HG03039 (cell line): Measurements from ENCODE around the gene MRC2.

Experiments
- ATAC-seq: cut with Tn5 transposase; IDR thresholded peaks from one replicate; pipeline ENCODE4 v1.9.1; 2021; ENCODE audit warnings: mild to moderate bottlenecking, moderate library complexity; ENCODE audit not compliant: unreplicated experiment

Gene MRC2

GRCh38 chr17:62658136-62658920 is 30.9 kb downstream of the MRC2 start:
- ATAC-seq, result no peak

- no peak for ATAC-seq
Observed at GRCh38 chr17:62660629-62661118, 33.2 kb downstream of the MRC2 start.

GRCh38 chr17:62661337-62661736 is 33.9 kb downstream of the MRC2 start:
- no peak for ATAC-seq

- no peak for ATAC-seq
Observed at GRCh38 chr17:62662855-62663254, 35.4 kb downstream of the MRC2 start.

GRCh38 chr17:62663304-62663703 is 35.8 kb downstream of the MRC2 start:
- ATAC-seq, result no peak

- ATAC-seq, result no peak
Observed at GRCh38 chr17:62664336-62665120, 37.1 kb downstream of the MRC2 start.

GRCh38 chr17:62665599-62665998 is 38.1 kb downstream of the MRC2 start:
- ATAC-seq, result no peak

- no peak for ATAC-seq
Observed at GRCh38 chr17:62666061-62666800, 38.8 kb downstream of the MRC2 start.

GRCh38 chr17:62666801-62667591 is 39.5 kb downstream of the MRC2 start:
- ATAC-seq, result no peak

GRCh38 chr17:62668091-62668804 is 40.8 kb downstream of the MRC2 start:
- ATAC-seq, result no peak

- no peak for ATAC-seq
Observed at GRCh38 chr17:62670202-62670821, 42.8 kb downstream of the MRC2 start.

GRCh38 chr17:62671553-62671952 is 44.1 kb downstream of the MRC2 start:
- ATAC-seq, result no peak

- ATAC-seq, result no peak
Observed at GRCh38 chr17:62672957-62673356, 45.5 kb downstream of the MRC2 start.

GRCh38 chr17:62673614-62674362 is 46.3 kb downstream of the MRC2 start:
- ATAC-seq, result no peak

GRCh38 chr17:62674363-62674739 is 46.9 kb downstream of the MRC2 start:
- ATAC-seq, result no peak

GRCh38 chr17:62674841-62675240 is 47.4 kb downstream of the MRC2 start:
- no peak for ATAC-seq

GRCh38 chr17:62675260-62675659 is 47.8 kb downstream of the MRC2 start:
- ATAC-seq, result no peak

- no peak for ATAC-seq
Observed at GRCh38 chr17:62675701-62676100, 48.2 kb downstream of the MRC2 start.
